ENCODE results near the gene DGAT2. TPM values are rescaled to one million over a fixed set of nuclear protein-coding genes. Genes with fewer than 3 reads are reported as not detected.
A peak's percentile ranks its signal among the peaks of the same experiment; 100 is the strongest.

The DGAT2 gene
- total and polyA plus RNA-seq, 8 donors = 1.2 to 14.9 (median 1.5) TPM

- Histone ChIP-seq H3K4me3 (no peak overlapping the region), H3K27me3 (peaks cover 4 to 28% of the 10 kb centered on the region in 2 donors), H3K36me3 (no peaks in the 10 kb centered on the region), H3K27ac (no peak overlapping the region), H3K4me1 (peaks cover 13 to 58% of the 10 kb centered on the region in 2 donors), H3K9me3 (no peaks in the 10 kb centered on the region)
- ATAC-seq = no peak
- no peak for TF ChIP-seq CTCF (IDR thresholded peaks at IDR 0.05)
- DNase-seq = no peak
- intact Hi-C loops (cut with DNase I) = no loop called here
These were observed 3.5 kb upstream of the DGAT2 start for GRCh38 chr11:75765116-75765515.

- no peak for DNase-seq
- Histone ChIP-seq H3K4me1 (peaks cover 13 to 61% of the 10 kb centered on the region in 2 donors), H3K4me3 (no peak overlapping the region), H3K9me3 (no peaks in the 10 kb centered on the region), H3K27me3 (peaks cover 4 to 28% of the 10 kb centered on the region in 2 donors), H3K36me3 (no peaks in the 10 kb centered on the region), H3K27ac (no peak overlapping the region)
- ATAC-seq = no peak
- TF ChIP-seq CTCF (IDR thresholded peaks at IDR 0.05) = no peak
- intact Hi-C loops (cut with DNase I) = no loop called here
These were observed 1.9 kb upstream of the DGAT2 start for GRCh38 chr11:75766443-75767227.

DNA sequence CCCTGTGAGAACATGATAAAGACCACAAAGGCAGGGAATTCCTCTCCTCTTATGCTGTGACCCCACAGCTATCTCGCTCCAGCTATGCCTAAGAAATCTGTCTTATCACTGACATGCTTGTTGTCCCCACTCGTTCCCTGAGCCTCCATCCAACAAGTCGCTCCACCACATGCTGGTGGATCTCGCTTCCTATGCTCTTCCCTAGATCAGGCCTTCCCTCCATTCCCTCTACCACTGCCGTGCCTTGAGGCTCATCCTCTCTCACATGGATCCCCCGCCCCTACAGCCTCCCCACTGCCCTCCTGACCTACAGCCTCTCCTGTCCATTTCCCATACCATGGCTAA, 1.4 kb upstream of the DGAT2 start:
- no peak for TF ChIP-seq CTCF (IDR thresholded peaks at IDR 0.05)
- intact Hi-C loops (cut with DNase I) = no loop called here
- Histone ChIP-seq H3K27ac (no peak overlapping the region), H3K36me3 (no peaks in the 10 kb centered on the region), H3K4me1 (peaks cover 13 to 61% of the 10 kb centered on the region in 2 donors), H3K27me3 (peaks cover 4 to 28% of the 10 kb centered on the region in 2 donors), H3K4me3 (no peak overlapping the region), H3K9me3 (no peaks in the 10 kb centered on the region)
- DNase-seq = no peak
- ATAC-seq = no peak

GRCh38 chr11:75767793-75768111, 826 bp upstream of the DGAT2 start:
- DNase-seq (no peak), ATAC-seq (no peak)
- TF ChIP-seq CTCF (IDR thresholded peaks at IDR 0.05) = no peak
- H3K9me3 ChIP-seq = no peaks in the 10 kb centered on the region
- no peak overlapping the region for H3K27ac ChIP-seq
- intact Hi-C loops (cut with DNase I) = no loop called here
- H3K4me3 ChIP-seq = peak overlapping the region in 1 of 2 donors; percentile 51
- H3K4me1 ChIP-seq = peaks cover 13 to 61% of the 10 kb centered on the region in 2 donors
- peaks cover 4 to 28% of the 10 kb centered on the region in 2 donors for H3K27me3 ChIP-seq
- H3K36me3 ChIP-seq = no peaks in the 10 kb centered on the region

- H3K27me3 ChIP-seq = peaks cover 4 to 28% of the 10 kb centered on the region in 2 donors
- no peaks in the 10 kb centered on the region for H3K36me3 ChIP-seq
- intact Hi-C loops (cut with DNase I) = no loop called here
- DNase-seq (no peak), ATAC-seq (no peak)
- H3K4me1 ChIP-seq = peaks cover 13 to 65% of the 10 kb centered on the region in 2 donors
- H3K27ac ChIP-seq = peak overlapping the region in 1 of 2 donors; percentile 61
- no peak for TF ChIP-seq CTCF (IDR thresholded peaks at IDR 0.05)
- H3K9me3 ChIP-seq = no peaks in the 10 kb centered on the region
- H3K4me3 ChIP-seq = peak overlapping the region; percentile 43 to 51
These were observed 562 bp downstream of the DGAT2 start for GRCh38 chr11:75768909-75769771.
